IPS DF 19.7 (cell line): ENCODE measurements around the gene PDLIM7.

Experiments used
- DNase-seq: peaks from one replicate; pipeline ENCODE4 v3.0.0-alpha.2; 2013; ENCODE audit warnings: low read depth, low spot score

Gene PDLIM7

DNA sequence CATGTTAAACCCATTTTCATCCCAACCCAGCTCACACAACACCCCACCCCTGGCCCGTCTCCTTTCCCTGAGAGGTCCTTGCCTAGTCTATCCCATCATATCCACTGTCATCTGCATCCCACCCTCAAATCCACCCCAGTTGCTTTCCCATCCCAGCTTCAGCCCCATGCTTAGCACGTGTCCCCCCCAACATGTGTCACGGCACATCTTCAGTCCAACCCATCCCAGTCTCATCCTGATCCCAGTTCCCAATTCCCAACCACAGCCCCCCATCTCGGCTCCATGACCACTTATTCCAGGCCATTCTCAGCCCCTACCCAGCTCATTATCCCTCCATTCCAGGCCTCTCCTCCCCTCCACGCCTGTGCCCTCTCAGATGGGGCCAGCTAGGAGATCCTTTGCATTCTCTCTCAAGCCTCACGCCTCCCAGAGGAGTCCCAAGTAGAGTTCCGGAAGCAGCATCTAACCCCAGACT is 23.4 kb downstream of the PDLIM7 start:
- DNase-seq, result no peak

DNA sequence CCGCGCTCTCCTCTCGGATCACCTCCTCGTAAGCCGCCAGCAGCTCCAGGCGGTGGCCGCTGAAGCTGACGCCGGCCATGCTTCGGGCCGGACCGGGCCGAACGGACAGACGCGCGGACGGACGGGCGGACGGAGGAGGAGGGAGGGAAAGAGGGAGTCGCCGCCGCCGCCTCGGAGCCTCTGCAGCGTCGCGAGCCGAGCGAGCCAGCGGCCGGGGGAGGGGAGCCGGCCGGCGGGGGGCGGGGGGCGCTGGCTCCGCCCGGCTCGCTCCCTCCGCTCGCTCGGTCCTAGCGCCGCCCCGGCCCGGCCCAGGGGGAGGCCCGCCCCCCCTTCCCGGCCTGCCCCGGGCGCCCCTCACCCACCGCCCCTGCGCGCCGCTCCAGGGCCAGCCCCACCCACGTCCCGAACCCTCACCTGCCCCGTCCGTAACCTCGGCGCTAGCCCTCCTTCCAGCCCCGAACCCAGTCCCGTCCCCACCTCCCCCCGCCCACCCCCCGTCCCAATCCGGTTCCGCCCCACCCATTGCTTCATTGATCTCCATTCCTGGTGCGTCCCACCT is 23.9 kb downstream of the PDLIM7 start, which contains the start of gene DBN1:
DBN1 (minus strand) TSS at position 192 of the 559 bp plus-strand sequence; CDS start at position 79, 113 bp downstream.
- no peak for DNase-seq

DNA sequence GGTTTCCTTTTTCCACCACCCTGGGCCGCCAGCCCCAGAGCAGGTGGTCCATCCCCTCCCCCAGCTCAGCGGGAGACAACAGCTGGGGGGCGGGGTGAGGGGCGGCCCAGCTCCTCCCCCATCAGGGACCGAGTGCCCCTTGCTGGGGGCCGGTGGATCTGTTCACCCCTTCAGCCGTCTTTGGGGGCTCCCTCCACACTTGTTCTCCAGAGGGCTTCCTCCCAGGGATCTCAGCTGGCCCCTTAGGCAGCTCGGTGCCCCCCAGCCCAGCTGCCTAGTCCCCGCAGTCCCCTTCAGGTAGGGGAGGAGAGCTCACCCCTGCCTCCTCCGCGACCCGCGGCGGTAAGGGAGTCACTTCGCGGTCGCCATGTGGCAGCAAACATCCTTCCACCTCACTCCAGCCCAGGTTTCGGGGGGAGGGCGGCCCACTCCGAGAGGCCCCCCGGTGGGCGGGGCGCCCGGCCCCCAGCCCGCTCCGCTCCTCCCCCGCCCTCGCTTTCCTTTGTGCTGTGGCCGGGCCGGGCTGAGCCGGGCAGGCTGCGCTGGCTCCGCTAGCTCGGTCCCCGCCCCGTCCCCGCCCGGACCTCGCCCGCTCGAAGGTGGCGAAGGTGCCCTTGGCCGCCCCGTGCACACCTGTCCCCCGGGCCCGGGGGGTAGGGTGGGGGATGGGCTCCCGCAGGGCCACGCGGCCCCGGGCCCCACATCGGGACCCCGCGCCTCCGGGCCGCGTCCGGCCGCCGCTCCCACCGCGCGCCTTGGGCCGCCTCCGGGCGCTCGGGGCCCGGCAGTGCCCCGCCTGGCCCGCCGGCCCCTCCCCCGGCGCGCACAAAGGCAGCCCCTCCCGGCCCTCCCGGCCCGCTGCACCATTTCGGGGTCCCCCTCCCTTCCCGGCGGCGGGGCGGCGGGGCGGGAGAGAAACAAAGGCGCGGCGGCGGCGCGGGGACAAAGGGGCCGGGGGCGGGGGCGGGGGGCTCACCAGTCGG is 24.7 kb downstream of the PDLIM7 start:
- no peak for DNase-seq

DNA sequence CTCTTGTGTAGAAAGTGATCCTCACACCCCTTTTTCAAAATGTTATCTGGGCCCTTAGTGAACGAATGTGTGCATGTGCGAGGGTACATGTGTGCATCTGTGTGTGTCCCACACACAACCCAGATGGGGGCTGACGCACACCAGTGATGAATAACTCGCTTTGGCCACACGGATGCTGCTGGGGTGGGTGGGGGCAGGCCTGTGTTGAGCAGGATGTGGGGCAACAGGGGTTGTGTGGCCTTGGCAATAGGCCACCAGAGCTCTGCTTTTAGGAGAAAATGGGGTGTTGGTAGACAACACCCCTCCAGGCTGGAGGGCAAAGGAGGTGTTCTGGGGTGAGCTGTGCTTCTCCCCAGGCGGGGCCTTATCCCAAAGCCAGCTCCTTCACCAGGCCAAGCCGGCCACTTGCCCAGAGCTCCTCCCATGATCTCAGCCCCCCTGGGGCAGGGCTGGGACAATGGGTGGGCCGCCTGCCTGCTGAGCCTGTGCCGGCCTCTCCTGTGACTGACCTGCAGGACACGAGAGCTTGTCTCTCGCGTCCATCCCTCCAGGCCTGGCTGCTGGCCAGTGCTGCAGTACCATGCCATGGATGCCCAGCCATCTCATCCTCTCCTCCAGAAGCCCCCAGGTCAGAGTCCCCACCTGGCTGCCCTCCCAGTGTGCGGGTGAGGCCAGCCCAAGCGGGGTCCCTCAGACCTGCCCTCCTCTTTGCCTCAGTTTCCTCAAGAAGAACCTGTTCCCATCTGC is 25.6 kb downstream of the PDLIM7 start:
- DNase-seq, result no peak

DNA sequence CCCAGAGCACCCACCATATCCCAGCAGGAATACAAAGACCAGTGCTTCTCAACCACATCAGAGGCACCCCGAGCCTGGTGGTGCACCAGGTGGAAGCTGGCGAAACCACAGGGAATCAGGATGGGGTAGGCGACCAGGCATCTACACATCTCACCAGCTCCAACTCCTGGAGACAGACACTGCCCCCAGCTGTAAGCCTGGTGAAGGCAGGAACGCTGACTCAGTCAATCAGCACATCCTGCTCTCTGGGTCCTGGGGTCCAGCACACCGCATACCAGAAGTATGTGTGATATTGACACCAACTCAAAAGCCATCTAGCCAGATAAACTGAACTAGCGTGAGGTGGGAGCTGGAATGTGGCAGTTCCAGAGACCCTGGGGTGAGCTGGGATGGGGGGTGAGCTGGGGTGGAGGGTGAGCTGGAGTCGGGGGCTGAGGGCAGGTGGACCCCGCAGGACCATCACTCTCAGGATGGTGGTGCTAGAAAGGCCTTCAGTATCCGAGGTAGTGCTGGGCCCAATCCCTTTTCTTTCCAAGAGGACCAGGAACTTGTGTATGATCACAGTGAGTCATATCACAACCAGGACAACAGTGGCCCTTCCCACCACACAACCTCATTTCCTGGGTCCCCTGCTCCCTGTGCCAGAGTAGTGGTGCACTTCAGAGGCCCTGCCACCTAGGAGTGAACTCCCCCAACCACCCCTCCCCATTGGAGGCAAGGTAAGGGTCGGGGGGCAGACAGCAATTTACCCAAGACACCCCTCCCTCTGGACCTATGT is 26.5 kb downstream of the PDLIM7 start:
- DNase-seq, result no peak

DNA sequence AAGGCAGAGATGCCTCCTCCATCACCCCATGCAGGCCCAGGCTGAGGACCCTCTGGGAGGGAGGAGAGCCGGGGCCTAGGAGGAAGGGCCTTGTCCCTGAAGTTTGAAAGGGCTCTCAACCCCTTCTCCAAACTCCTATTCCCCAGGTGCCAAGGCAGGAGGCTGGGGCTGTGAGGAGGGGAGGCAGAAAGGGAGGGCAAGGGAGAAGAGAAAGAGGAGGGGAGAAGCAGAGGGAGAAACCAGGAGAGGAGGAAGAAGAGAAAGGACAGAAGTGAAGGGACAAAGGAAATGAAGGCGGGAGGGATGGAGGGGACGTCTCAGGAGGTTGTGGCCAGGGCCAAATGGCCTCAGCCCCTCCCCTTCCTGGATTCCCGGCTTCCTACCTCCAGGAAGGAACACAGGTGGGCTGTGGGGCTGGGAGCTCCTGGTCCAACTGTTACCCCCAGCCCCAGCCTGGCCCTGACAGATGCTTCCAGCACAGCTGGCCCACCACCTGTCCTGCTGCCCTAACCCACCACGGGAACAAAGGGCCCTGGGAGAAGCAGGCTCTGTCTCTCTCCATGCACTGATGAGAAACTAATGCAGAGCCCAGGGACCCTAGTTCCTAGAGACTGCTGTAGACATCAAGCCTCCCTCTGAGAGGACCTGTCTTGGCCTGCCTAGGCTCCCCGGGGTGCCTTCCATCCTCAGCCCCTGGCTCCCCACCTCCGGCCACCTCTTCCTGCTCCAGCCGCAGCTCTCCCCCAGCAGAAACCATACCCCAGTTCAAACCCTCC is 27.5 kb downstream of the PDLIM7 start:
- no peak for DNase-seq

DNA sequence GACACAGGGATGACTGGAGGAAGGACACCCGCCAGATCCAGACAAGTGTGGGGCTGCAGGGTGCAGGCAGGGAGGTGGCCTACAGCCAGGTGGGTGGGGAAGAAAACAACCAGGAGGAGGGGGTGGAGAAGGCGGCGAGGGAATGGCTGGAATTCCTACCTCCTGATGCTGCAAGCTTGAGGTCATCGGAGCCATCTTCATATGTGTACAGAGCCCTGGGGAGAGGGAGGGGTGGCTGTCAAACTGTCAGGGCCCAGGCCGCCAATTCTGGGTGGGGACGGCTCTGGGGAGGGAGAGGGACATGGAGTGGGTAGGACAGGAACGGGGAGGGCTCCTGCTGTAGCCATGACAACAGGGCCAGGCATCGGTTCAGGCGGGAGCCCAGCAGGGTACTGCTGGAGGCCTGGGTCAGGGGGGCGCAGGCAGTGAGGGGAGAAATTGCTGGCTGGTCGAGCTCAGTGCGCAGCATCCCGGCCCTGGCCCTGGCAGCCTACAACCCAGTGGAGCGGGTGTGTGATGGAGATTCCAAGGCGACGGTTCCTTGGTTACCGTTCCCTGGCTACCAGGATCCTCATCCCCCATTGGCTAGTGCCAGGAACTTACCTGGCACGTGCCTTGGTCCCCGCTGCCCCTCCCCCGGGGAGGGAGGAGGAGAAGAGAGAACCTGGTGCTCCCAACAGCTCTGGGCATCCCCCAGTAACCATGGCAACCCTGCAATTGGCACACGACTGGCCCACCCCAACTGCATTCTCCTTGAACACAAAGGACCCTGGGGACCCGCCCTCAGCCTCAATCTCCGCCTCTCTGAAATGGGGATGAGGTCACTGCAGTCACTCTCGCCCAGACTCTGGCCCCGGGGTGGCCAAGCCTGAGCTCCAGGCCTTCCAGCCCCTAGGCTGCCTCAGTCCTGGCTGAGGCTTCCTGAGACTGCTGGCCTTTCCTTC is 28.4 kb downstream of the PDLIM7 start:
- no peak for DNase-seq

DNA sequence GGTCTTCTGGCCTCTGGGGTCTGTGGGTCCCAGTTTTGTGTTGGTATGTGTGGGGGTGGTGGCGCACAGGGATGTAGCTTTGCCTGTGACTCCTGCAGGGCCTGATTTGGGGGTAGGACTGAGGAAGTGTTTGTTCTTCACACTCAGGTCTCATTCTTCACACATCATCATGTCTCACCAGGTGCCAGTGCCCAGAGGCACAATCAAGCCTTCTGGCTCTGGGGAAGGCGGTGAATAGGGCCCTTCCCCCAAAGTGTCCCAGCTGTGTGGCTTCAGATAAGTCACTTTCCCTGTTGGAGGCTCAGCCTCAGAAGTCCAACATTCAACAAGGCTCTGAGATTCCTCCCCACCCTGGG is 29.1 kb downstream of the PDLIM7 start:
- no peak for DNase-seq

DNA sequence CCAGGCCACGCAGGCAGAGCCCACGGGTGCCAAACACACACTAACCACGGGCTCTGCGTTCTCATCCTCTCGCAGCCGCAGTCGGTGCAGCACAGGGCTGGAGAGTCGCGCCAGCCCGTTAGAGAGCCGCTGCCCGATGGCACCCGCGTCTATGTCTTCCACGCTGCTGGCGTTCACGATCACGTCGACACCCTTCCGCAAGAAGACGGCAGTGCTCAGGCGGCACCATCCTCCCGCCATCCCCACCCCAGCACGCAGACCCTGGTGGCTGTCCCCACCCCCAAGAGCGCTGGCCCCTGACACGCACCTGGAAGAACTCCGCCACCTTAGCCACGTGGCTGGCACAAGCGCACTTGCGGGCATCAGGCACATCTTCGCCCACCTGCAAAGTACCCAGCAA is 30.0 kb downstream of the PDLIM7 start:
- DNase-seq, result no peak

DNA sequence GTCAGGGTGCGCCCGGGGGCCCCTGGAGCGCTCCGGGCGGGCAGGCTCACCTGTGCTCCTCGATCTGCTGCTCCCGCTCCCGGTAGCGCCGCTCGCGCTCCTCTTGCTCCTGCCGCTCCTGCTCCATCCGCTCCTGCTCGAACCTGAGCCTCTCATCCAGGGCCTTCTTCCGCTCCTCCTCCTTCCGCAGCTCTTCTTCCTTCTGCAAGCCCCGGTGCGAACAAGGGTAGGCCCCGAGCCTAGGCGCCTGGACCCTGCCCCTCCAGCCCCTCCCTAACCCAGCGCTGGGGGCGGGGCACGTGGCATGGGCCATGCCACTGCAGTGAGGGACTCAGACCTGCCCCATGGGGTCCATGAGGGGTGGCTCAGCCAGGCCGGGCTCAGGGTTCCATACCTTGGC is 30.5 kb downstream of the PDLIM7 start:
- no peak for DNase-seq

DNA sequence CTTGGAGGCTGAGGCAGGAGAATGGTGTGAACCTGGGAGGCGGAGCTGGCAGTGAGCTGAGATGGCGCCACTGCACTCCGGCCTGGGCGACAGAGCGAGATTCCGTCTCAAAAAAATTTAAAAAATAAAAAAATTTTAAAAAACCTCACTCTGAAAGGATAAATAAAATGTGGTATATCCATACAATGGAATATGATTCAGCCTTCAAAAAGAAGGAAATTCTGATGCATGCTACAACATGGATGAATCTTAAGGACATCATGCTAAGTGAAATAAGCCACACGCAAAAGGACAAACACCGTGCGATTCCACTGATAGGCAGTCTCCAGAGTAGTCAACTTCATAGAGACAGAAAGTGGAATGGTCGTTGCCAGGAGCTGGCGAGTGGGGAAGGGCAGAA is 32.4 kb downstream of the PDLIM7 start:
- DNase-seq, result no peak

DNA sequence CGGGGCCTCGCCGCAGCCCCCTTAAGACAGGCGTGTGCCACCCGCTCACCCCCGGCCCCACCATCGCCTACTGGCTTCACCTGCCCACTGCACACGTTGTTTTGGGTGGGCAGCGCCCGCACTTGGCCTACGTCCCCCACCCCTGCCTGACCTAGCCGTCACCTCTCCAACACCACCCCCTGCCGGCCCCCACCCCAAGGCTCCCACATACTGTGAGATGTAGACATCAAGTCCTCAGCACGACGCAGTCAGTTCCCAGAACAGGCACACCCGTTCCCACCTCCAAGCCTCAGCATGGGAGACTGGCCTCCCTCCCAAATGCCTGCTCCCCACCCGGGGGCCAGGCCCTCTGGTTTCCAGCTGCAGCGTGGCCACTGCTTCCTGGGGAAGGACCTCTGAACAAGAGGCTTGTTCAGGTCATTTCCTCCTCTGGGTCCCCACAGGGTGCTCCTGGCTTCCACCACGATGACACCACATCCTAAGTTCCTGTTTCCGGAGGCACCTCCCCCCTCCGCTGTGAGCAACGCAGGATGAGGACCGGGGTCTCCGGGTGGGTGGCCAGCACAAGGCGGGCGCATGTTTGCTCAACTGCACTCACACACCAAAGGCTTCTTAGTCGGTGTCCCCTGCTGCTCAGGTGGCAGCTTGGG is 35.3 kb downstream of the PDLIM7 start:
- no peak for DNase-seq

DNA sequence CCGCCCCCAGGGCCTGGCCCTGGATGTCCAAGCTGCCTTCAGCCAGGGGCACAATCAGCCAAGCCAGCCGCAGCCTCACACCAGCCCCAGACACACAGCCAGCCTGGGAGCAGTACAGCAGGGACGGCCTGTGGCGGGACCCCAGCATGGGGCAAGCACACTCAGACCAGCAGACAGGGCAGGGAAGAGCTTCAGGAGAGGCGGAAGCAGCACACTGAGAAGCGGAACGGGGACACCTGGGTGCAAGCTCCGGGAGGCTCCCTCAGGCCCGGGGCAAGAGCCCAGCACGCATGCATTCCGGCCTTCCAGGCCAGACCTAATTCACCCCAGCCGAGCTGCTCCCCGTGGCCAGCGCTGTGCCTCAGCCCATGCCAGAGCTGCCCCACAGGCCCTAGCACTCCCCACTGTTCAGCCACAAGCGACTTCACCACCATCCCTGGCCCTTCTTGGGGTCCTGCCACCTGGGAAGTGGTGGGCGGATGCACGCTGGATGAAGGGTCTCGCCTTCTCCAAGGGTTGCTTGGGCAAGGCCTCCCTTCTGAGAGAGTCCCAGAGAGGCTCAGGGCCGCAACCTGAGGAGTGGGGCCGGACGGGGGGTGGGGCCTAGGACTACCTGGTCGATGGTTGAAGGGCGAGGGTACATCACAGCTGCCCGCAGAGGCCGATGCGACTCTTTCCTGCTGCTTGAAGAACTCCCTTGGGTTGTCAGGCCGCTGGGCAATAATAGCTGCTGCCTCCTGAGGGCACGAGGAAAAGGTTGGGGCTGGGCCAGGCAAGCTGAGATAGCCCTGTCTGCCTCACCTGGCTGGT is 37.4 kb downstream of the PDLIM7 start:
- DNase-seq, result no peak

DNA sequence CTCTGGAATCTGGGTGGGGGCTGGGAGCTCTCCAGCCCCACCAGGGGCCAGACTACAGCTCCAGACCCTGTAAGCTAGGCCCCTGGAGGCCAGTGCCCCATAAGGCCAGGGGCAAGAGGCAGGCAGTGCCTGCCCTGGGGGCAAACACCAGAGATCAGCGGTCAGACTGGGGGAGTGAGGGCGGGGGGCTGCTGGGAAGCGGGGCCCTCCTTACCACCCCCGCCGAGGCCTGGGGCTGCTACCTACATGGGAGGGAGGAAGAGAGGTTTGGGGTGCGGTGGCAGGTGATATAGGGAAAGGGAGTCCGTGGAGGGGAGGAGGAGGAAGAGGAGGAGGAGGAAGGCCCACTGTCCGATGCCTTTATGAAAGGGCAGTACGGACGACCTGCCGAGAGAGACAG is 38.0 kb downstream of the PDLIM7 start:
- no peak for DNase-seq

DNA sequence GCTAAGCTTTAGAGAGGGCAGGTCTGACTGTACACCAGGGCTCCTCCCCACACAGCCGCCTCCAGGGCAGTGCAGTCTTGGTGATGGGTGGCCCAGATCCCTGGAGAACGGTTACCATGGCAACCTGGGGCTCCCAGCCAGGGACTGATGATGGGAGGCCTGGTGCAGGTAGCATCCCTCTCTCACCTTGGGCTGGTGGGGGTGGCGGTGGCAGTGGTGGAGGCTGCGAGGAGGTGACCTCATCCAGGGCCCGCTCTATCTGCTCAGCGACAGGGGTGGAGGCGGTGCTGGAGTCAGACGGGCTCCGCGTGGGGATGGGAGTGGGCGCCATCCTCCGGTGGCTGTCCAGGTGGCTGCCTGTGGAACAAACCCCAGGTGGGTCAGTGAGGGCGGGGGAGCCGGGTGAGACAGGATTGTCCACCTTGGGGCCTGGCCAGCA is 38.5 kb downstream of the PDLIM7 start:
- no peak for DNase-seq

DNA sequence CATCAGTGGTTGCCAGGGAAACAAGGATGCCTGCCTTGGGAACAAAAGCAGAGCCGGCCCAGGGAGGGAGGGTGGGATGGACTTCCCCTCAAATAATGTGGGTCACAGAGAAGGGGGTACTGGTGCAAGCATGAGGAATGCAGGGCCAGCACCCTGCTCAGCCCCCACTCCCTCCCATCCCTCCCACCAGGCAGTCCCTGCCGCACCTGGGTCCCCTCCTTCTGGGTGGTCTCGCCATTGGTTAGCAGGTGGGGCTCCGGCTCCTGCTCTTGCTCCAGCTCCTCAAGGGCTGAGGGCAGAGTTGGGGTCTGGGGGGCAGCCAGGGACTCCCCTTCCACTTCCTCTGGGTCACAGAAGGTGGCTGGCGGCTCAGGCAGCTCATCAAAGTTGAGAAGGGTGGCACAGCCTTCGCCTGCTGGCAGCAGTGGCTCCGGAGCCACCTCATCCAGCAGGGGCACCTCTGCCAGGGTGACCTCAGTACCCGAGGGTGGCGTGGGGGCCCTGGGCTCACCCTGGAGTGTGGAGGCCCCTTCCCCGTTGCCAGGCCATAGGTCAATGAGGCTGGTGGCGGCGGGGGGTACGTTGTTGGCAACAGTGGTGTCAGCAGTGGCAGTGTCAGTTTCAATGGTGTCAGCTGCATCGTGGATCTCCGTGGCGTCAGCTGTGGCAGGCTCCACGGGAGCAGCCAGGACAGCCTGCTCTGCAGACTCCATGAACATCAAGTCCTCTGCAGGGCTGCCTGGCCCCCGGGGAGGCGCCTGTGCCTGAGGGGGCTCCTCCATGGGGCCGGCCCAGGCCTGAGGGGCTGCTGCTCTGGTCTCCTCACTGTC is 39.3 kb downstream of the PDLIM7 start:
- DNase-seq, result no peak
